Smooth muscle cell (in vitro differentiated cells): ENCODE measurements around the gene HOXB1. TPM values are rescaled to one million over a fixed set of nuclear protein-coding genes. Genes with fewer than 3 reads are reported as not detected.

Experiments used
- DNase-seq: peaks from one replicate; lab custom pipeline; 2025; ENCODE audit not compliant: unreplicated experiment; lab: John Stamatoyannopoulos, UW
- H2AFZ ChIP-seq: fragments of 200-600 bp; sonication (generic); 2 replicates; pipeline ENCODE4 v1.6.0; 2016; ENCODE audit warnings: antibody characterized with exemption, low read depth, mild to moderate bottlenecking
- H3F3A ChIP-seq: fragments of 200-600 bp; sonication (generic); 2 replicates; pipeline ENCODE4 v1.6.0; 2017; ENCODE audit warnings: antibody characterized with exemption, low read depth
- H3K27ac ChIP-seq: fragments of 200-600 bp; sonication (generic); 2 replicates; pipeline ENCODE4 v1.5.1; 2016; ENCODE audit warnings: low read depth, mild to moderate bottlenecking
- H3K27me3 ChIP-seq: fragments of 200-600 bp; sonication (generic); 2 replicates; pipeline ENCODE4 v1.6.1; 2016; ENCODE audit warnings: low read depth, mild to moderate bottlenecking
- H3K36me3 ChIP-seq: fragments of 200-600 bp; sonication (generic); 2 replicates; pipeline ENCODE4 v1.5.1; 2016; ENCODE audit warnings: low read depth
- H3K4me1 ChIP-seq: fragments of 200-600 bp; sonication (generic); 2 replicates; pipeline ENCODE4 v1.5.1; 2016; ENCODE audit warnings: low read depth
- H3K4me2 ChIP-seq: fragments of 200-600 bp; sonication (generic); 2 replicates; pipeline ENCODE4 v1.6.0; 2016; ENCODE audit warnings: mild to moderate bottlenecking
- H3K4me3 ChIP-seq: fragments of 200-600 bp; sonication (generic); 2 replicates; pipeline ENCODE4 v1.5.1; 2016; ENCODE audit warnings: mild to moderate bottlenecking
- H3K79me2 ChIP-seq: fragments of 200-600 bp; sonication (generic); 2 replicates; pipeline ENCODE4 v1.6.0; 2016; ENCODE audit warnings: low read depth, mild to moderate bottlenecking
- H3K9ac ChIP-seq: fragments of 200-600 bp; sonication (generic); 2 replicates; pipeline ENCODE4 v1.6.0; 2016; ENCODE audit warnings: low read depth
- H3K9me3 ChIP-seq: fragments of 200-600 bp; sonication (generic); replicated peaks from 2 replicates; pipeline ENCODE4 v1.5.1; 2016; ENCODE audit warnings: low read depth
- H4K20me1 ChIP-seq: fragments of 200-600 bp; sonication (generic); 2 replicates; pipeline ENCODE4 v1.6.0; 2016; ENCODE audit warnings: low read depth
- WGBS: methylation state at CpG from one replicate; pipeline ENCODE4 v1.1.7; 2016; ENCODE audit warnings: low lambda C conversion rate; 5-methylcytosine and 5-hydroxymethylcytosine counted together
- polyA plus RNA-seq: library from polyadenylated mRNA; unstranded; fragments of >200 nt; fragmentation: Nextera tagmentation; extraction: Ambion mirVana; gene quantifications from 2 replicates; pipeline ENCODE4 v1.2.1, GENCODE V29; 2016
- total RNA-seq: library from RNA; depleted of rRNA; stranded (reverse); fragments of >200 nt; gene quantifications from 2 replicates; pipeline ENCODE4 v1.2.3, GENCODE V29; 2014
- TF ChIP-seq, protein P1 (sequence below): fragments of 200-600 bp; sonication (generic); IDR thresholded peaks from 2 replicates; pipeline ENCODE4 v1.5.1; 2017; ENCODE audit warnings: borderline replicate concordance, mild to moderate bottlenecking, antibody characterized with exemption; ENCODE audit not compliant: insufficient read depth, poor library complexity, severe bottlenecking

The HOXB1 gene
- total and polyA plus RNA-seq, 2 experiments from 2014 or later = not detected

DNA sequence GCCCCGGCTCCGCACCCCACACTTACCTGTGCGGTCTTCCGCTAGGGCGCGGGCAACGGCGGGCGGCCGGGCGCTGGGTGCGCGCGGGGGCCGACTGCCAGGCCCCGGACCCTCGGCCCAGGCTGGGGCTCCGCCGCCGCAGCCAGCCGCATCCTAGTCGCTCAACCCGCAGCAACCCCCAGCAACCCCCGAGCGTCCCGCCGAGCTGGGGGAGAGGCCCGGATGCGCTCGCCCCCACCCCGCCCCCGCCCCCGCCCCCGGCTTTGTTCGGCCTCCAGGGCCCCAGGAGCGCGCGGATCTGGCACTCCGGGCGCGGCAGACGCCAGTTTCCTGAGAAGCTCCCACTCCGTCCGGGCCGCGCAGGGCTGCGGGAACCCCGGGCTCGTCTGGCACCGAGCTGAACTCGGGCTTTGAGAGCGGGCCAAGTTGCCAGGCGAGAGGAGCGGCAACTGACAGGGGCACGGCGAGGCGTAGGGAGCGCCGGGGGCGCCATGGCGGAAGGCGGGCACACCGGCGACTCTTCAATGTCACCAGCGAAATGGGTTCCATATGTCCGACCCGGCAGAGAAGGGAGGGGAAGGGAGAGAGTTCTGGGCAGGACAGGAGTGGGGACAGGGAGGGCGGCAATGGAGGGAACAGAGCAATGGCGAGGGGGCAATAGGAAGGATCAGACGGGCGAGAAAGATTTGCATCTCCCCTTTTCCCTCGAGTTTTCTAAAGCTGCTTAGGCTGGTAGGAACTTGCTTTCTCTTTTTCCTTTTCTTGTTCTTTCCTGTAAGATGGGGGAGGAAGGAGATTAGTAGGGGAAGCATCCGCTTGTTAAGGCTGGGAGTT is 33.6 kb upstream of the HOXB1 start:
- Histone ChIP-seq H3K79me2 (peaks cover 39% of the 10 kb centered on the region), H3K27ac (no peak overlapping the region), H3K27me3 (peaks cover 92% of the 10 kb centered on the region), H3K36me3 (no peaks in the 10 kb centered on the region), H3K4me2 (peak overlapping the region; percentile 89), H3K9me3 (no peaks in the 10 kb centered on the region), H3K9ac (peak overlapping the region; percentile 26), H3K4me3 (peak overlapping the region; percentile 47), H3F3A (no peaks in the 10 kb centered on the region), H4K20me1 (peaks cover 100% of the 10 kb centered on the region), H2AFZ (no peak overlapping the region), H3K4me1 (peaks cover 6% of the 10 kb centered on the region)
- no peak for DNase-seq
- WGBS = 12% methylated on average over 51 of the region's 73 CpGs
- TF ChIP-seq, protein P1, sequence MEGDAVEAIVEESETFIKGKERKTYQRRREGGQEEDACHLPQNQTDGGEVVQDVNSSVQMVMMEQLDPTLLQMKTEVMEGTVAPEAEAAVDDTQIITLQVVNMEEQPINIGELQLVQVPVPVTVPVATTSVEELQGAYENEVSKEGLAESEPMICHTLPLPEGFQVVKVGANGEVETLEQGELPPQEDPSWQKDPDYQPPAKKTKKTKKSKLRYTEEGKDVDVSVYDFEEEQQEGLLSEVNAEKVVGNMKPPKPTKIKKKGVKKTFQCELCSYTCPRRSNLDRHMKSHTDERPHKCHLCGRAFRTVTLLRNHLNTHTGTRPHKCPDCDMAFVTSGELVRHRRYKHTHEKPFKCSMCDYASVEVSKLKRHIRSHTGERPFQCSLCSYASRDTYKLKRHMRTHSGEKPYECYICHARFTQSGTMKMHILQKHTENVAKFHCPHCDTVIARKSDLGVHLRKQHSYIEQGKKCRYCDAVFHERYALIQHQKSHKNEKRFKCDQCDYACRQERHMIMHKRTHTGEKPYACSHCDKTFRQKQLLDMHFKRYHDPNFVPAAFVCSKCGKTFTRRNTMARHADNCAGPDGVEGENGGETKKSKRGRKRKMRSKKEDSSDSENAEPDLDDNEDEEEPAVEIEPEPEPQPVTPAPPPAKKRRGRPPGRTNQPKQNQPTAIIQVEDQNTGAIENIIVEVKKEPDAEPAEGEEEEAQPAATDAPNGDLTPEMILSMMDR = no peak

DNA sequence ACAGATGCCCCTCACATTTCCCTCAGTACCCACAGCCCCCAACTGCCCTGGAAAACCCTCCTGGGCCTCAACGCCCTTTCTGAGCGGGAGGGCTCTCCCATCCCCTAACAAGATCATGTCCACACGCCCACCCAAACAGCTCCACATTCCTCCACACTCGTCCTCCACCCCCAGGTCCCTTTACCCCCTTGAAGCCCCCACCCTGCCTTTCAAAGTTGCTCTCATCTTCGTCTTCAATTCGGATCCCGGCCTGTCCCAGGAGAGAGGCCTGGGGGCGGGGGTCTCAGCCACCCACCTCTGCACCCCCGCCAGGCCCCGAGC is 33.0 kb upstream of the HOXB1 start:
- Histone ChIP-seq H3K36me3 (no peaks in the 10 kb centered on the region), H3K79me2 (peaks cover 33% of the 10 kb centered on the region), H3K27me3 (peaks cover 92% of the 10 kb centered on the region), H2AFZ (no peak overlapping the region), H3K4me2 (peak overlapping the region; percentile 89), H3K9ac (no peak overlapping the region), H3K4me1 (peaks cover 6% of the 10 kb centered on the region), H4K20me1 (peaks cover 100% of the 10 kb centered on the region), H3K9me3 (no peaks in the 10 kb centered on the region), H3K27ac (no peak overlapping the region), H3K4me3 (peak overlapping the region; percentile 47), H3F3A (no peaks in the 10 kb centered on the region)
- TF ChIP-seq, protein P1 = no peak
- DNase-seq = no peak
- WGBS = 43% methylated on average over 3 of the region's 10 CpGs

DNA sequence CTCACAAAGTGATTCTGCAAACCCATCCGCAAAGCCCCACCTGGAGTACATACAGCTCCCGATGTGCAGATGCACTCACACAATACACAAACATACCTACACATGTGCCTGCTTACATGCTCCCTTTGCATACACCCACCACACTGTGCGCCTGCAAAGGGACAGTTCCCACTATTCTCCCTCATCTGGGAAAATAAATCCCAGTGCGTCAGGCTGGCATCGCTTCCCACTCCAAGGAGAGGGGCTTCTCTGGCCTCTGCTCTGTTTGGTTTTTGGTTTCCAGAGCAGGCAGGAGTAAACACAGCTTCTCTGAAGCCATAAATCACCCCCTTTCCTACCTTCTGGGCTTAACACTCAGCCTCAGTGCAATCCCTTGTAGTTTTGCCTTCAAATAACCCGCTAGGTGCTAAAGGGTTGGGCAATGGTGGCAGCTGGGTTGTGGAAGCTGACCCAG is 32.6 kb upstream of the HOXB1 start:
- no peak for DNase-seq
- peaks cover 29% of the 10 kb centered on the region for H3K79me2 ChIP-seq
- TF ChIP-seq, protein P1 = no peak
- no peaks in the 10 kb centered on the region for H3K9me3 ChIP-seq
- peaks cover 92% of the 10 kb centered on the region for H3K27me3 ChIP-seq
- H3K4me3 ChIP-seq = peak overlapping the region; percentile 47
- H3K9ac ChIP-seq = no peak overlapping the region
- peak overlapping the region; percentile 89 for H3K4me2 ChIP-seq
- peaks cover 6% of the 10 kb centered on the region for H3K4me1 ChIP-seq
- no peak overlapping the region for H2AFZ ChIP-seq
- H3F3A ChIP-seq = no peaks in the 10 kb centered on the region
- H4K20me1 ChIP-seq = peaks cover 100% of the 10 kb centered on the region
- 78% methylated on average over 6 of the region's 6 CpGs for WGBS
- no peaks in the 10 kb centered on the region for H3K36me3 ChIP-seq
- H3K27ac ChIP-seq = no peak overlapping the region

DNA sequence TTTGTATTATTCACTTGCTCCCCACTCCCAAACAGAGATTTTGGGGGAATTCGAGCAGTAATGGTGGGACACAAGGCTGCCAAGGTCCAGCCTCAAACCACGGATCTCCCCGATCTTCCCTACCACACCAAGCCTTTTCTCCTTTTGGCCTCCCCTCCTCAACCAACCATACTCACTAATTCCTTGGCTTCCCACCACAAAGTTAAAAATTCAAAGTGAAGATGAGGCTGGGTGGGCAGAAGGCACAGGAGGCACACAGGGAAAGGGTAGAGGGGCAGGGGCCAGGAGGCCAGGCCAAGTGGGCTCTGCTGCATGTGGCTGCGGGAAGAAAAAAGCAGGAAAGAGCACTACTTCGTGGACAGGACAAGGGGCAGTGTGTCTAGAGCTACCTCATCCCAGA is 32.1 kb upstream of the HOXB1 start:
- TF ChIP-seq, protein P1 = no peak
- no peak overlapping the region for H3K9ac ChIP-seq
- no peak for DNase-seq
- H3K27ac ChIP-seq = no peak overlapping the region
- no peak overlapping the region for H3K4me3 ChIP-seq
- H3K27me3 ChIP-seq = peaks cover 91% of the 10 kb centered on the region
- peaks cover 6% of the 10 kb centered on the region for H3K4me1 ChIP-seq
- no peaks in the 10 kb centered on the region for H3K36me3 ChIP-seq
- 73% methylated on average over 5 of the region's 5 CpGs for WGBS
- H3K79me2 ChIP-seq = peaks cover 26% of the 10 kb centered on the region
- H3K4me2 ChIP-seq = no peak overlapping the region
- H3F3A ChIP-seq = no peaks in the 10 kb centered on the region
- peaks cover 100% of the 10 kb centered on the region for H4K20me1 ChIP-seq
- no peaks in the 10 kb centered on the region for H3K9me3 ChIP-seq
- no peak overlapping the region for H2AFZ ChIP-seq
